ENCODE results near the gene ERICH3. TPM values are rescaled to one million over a fixed set of nuclear protein-coding genes. Genes with fewer than 3 reads are reported as not detected.

The ERICH3 gene
- polyA plus RNA-seq, 2 donors: under 0.01 to 0.02 TPM

DNA sequence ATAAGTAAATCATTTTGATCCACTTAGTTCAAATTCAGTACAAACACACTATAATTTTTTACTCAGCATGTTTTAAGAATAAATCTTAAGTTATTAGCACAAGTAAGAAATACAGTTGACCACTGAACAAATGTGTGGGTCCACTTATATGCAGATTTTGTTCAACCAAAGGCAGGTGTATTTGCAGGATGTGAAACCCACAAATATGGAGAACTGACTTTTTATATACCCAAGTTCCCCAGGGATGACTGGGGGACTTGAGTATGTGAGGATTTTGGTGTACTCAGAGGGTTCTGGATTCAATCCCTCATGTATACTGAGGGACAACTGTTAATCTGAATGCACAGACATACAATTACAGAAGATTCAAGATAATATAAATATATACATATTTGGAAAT, 25.7 kb upstream of the ERICH3 start:
- Histone ChIP-seq H3K4me3 (ENCODE audit: low read depth in 1 of 2, low read length in 2 of 2) (no peak overlapping the region), H3K27me3 (ENCODE audit: control insufficient read depth in 1 of 2, insufficient read depth in 2 of 2, low read length in 2 of 2) (no peaks in the 10 kb centered on the region), H3K27ac (ENCODE audit: low read depth in 2 of 2, low read length in 1 of 2) (no peak overlapping the region), H3K36me3 (ENCODE audit: control insufficient read depth in 2 of 2, insufficient read depth in 2 of 2, low read length in 1 of 2) (no peaks in the 10 kb centered on the region), H3K4me1 (ENCODE audit: control insufficient read depth in 2 of 2, insufficient read depth in 2 of 2, low read length in 1 of 2) (no peaks in the 10 kb centered on the region), H3K9me3 (ENCODE audit: control insufficient read depth in 2 of 2, insufficient read depth in 1 of 2, low read depth in 1 of 2, low read length in 1 of 2) (no peaks in the 10 kb centered on the region)

GRCh38 chr1:74697832-74698231, 24.2 kb upstream of the ERICH3 start:
- Histone ChIP-seq H3K9me3 (ENCODE audit: control insufficient read depth in 2 of 2, insufficient read depth in 1 of 2, low read depth in 1 of 2, low read length in 1 of 2) (no peaks in the 10 kb centered on the region), H3K4me1 (ENCODE audit: control insufficient read depth in 2 of 2, insufficient read depth in 2 of 2, low read length in 1 of 2) (no peaks in the 10 kb centered on the region), H3K36me3 (ENCODE audit: control insufficient read depth in 2 of 2, insufficient read depth in 2 of 2, low read length in 1 of 2) (no peaks in the 10 kb centered on the region), H3K27ac (ENCODE audit: low read depth in 2 of 2, low read length in 1 of 2) (no peak overlapping the region), H3K4me3 (ENCODE audit: low read depth in 1 of 2, low read length in 2 of 2) (no peak overlapping the region), H3K27me3 (ENCODE audit: control insufficient read depth in 1 of 2, insufficient read depth in 2 of 2, low read length in 2 of 2) (no peaks in the 10 kb centered on the region)
- WGBS, 2 donors: 58 to 66% methylated on average over 2 of the region's 2 CpGs

- WGBS, 2 donors: 55 to 70% methylated on average over 2 of the region's 2 CpGs
- no peaks in the 10 kb centered on the region for H3K27me3 ChIP-seq (ENCODE audit: control insufficient read depth in 1 of 2, insufficient read depth in 2 of 2, low read length in 2 of 2)
- H3K36me3 ChIP-seq (ENCODE audit: control insufficient read depth in 2 of 2, insufficient read depth in 2 of 2, low read length in 1 of 2): no peaks in the 10 kb centered on the region
- no peaks in the 10 kb centered on the region for H3K4me1 ChIP-seq (ENCODE audit: control insufficient read depth in 2 of 2, insufficient read depth in 2 of 2, low read length in 1 of 2)
- no peak overlapping the region for H3K27ac ChIP-seq (ENCODE audit: low read depth in 2 of 2, low read length in 1 of 2)
- no peaks in the 10 kb centered on the region for H3K9me3 ChIP-seq (ENCODE audit: control insufficient read depth in 2 of 2, insufficient read depth in 1 of 2, low read depth in 1 of 2, low read length in 1 of 2)
- H3K4me3 ChIP-seq (ENCODE audit: low read depth in 1 of 2, low read length in 2 of 2): no peak overlapping the region
Observed at GRCh38 chr1:74693473-74693872, 19.9 kb upstream of the ERICH3 start.

DNA sequence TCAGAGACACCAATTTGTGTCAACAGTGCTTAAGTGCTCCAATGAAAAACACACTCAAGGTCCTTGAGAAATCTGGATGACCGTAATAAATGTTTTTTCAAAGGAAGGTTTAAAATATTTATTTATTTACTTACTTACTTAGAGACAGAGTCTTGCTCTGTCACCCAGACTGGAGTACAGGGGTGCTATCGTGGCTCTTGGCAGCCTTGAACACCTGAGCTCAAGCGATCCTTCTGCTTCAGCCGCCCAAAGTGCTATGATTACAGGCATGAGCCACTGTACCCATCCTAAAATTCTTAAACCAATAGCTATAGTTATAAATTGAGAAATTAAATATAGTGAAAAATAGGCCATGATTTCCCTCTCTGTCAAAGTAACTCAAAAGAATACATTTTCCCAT, 17.3 kb upstream of the ERICH3 start:
- no peaks in the 10 kb centered on the region for H3K27me3 ChIP-seq (ENCODE audit: control insufficient read depth in 1 of 2, insufficient read depth in 2 of 2, low read length in 2 of 2)
- no peaks in the 10 kb centered on the region for H3K9me3 ChIP-seq (ENCODE audit: control insufficient read depth in 2 of 2, insufficient read depth in 1 of 2, low read depth in 1 of 2, low read length in 1 of 2)
- no peaks in the 10 kb centered on the region for H3K4me1 ChIP-seq (ENCODE audit: control insufficient read depth in 2 of 2, insufficient read depth in 2 of 2, low read length in 1 of 2)
- no peaks in the 10 kb centered on the region for H3K36me3 ChIP-seq (ENCODE audit: control insufficient read depth in 2 of 2, insufficient read depth in 2 of 2, low read length in 1 of 2)
- H3K27ac ChIP-seq (ENCODE audit: low read depth in 2 of 2, low read length in 1 of 2): no peak overlapping the region
- 83 to 86% methylated on average over 4 of the region's 4 CpGs for WGBS, 2 donors
- H3K4me3 ChIP-seq (ENCODE audit: low read depth in 1 of 2, low read length in 2 of 2): no peak overlapping the region

GRCh38 chr1:74690364-74690696, 16.7 kb upstream of the ERICH3 start:
- no peaks in the 10 kb centered on the region for H3K4me1 ChIP-seq (ENCODE audit: control insufficient read depth in 2 of 2, insufficient read depth in 2 of 2, low read length in 1 of 2)

DNA sequence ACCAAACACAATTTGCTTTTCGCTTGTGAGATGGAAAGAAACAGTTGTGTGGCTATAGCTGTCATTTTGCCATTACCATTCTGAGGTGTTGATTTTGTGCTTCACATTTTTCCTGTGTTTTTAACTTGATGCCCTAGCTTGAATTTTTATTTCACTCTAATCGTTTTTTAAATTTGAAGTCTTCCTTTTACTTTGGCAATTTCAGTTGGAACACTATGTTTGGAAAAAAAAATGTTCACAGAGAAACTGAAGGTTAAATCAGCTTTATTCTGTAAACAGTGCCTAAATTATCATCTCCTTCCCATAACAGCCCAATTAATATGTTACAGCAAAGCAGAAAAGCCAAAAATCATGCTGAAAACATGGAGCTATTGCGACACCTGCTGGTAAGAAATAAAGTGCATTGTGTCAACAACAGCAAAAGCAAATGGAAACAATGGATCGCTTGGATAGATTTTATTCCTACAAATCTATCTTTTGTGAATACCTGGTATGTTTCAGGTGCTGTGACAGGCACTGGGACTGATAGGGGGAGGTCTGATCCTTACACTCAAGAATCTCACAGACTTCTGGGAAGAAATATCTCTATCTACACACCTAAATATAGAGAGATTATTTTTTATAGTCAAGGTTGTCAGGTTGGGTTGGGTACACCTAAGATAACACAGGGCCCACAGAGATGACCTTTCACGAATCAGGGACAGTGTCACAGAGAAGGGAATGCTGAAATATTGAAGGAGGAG, 16.2 kb upstream of the ERICH3 start:
- Histone ChIP-seq H3K27me3 (ENCODE audit: control insufficient read depth in 1 of 2, insufficient read depth in 2 of 2, low read length in 2 of 2) (no peaks in the 10 kb centered on the region), H3K4me1 (ENCODE audit: control insufficient read depth in 2 of 2, insufficient read depth in 2 of 2, low read length in 1 of 2) (no peaks in the 10 kb centered on the region), H3K9me3 (ENCODE audit: control insufficient read depth in 2 of 2, insufficient read depth in 1 of 2, low read depth in 1 of 2, low read length in 1 of 2) (no peaks in the 10 kb centered on the region), H3K27ac (ENCODE audit: low read depth in 2 of 2, low read length in 1 of 2) (no peak overlapping the region), H3K4me3 (ENCODE audit: low read depth in 1 of 2, low read length in 2 of 2) (no peak overlapping the region), H3K36me3 (ENCODE audit: control insufficient read depth in 2 of 2, insufficient read depth in 2 of 2, low read length in 1 of 2) (no peaks in the 10 kb centered on the region)
- 24 to 26% methylated on average over 5 of the region's 5 CpGs for WGBS, 2 donors

More at GRCh38 chr1:74690364-74690696, 16.7 kb upstream of the ERICH3 start:
- H3K4me3 ChIP-seq (ENCODE audit: low read depth in 1 of 2, low read length in 2 of 2): no peak overlapping the region
- H3K27ac ChIP-seq (ENCODE audit: low read depth in 2 of 2, low read length in 1 of 2): no peak overlapping the region
- no peaks in the 10 kb centered on the region for H3K9me3 ChIP-seq (ENCODE audit: control insufficient read depth in 2 of 2, insufficient read depth in 1 of 2, low read depth in 1 of 2, low read length in 1 of 2)
- no peaks in the 10 kb centered on the region for H3K36me3 ChIP-seq (ENCODE audit: control insufficient read depth in 2 of 2, insufficient read depth in 2 of 2, low read length in 1 of 2)
- WGBS, 2 donors: 23 to 26% methylated on average over 2 of the region's 2 CpGs
- no peaks in the 10 kb centered on the region for H3K27me3 ChIP-seq (ENCODE audit: control insufficient read depth in 1 of 2, insufficient read depth in 2 of 2, low read length in 2 of 2)

DNA sequence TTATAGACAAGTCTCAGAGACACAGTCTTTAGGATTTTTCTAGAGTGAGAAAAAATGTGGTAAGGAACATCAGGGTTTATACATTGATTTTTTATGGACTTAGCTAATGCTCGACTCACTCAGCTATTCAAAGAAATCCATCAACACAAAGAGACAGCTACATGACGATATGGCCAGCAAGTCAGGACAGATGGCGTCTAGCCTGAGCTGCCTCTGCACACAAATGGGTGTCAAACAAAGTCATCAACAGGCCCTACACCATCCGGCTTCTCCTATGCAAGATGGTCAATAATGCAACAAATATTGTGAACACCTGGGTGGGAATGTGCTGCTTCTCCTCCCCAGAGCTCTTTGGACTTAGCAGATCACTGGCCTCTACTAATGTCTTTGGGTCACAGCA, 13.3 kb upstream of the ERICH3 start:
- WGBS, 2 donors: 56 to 59% methylated on average over 4 of the region's 4 CpGs
- no peaks in the 10 kb centered on the region for H3K4me1 ChIP-seq (ENCODE audit: control insufficient read depth in 2 of 2, insufficient read depth in 2 of 2, low read length in 1 of 2)
- no peak overlapping the region for H3K4me3 ChIP-seq (ENCODE audit: low read depth in 1 of 2, low read length in 2 of 2)
- H3K27me3 ChIP-seq (ENCODE audit: control insufficient read depth in 1 of 2, insufficient read depth in 2 of 2, low read length in 2 of 2): no peaks in the 10 kb centered on the region
- H3K27ac ChIP-seq (ENCODE audit: low read depth in 2 of 2, low read length in 1 of 2): no peak overlapping the region
- H3K36me3 ChIP-seq (ENCODE audit: control insufficient read depth in 2 of 2, insufficient read depth in 2 of 2, low read length in 1 of 2): no peaks in the 10 kb centered on the region
- H3K9me3 ChIP-seq (ENCODE audit: control insufficient read depth in 2 of 2, insufficient read depth in 1 of 2, low read depth in 1 of 2, low read length in 1 of 2): no peaks in the 10 kb centered on the region

- no peaks in the 10 kb centered on the region for H3K9me3 ChIP-seq (ENCODE audit: control insufficient read depth in 2 of 2, insufficient read depth in 1 of 2, low read depth in 1 of 2, low read length in 1 of 2)
- 93 to 97% methylated on average over 2 of the region's 2 CpGs for WGBS, 2 donors
- H3K27me3 ChIP-seq (ENCODE audit: control insufficient read depth in 1 of 2, insufficient read depth in 2 of 2, low read length in 2 of 2): no peaks in the 10 kb centered on the region
- H3K4me1 ChIP-seq (ENCODE audit: control insufficient read depth in 2 of 2, insufficient read depth in 2 of 2, low read length in 1 of 2): no peaks in the 10 kb centered on the region
- H3K36me3 ChIP-seq (ENCODE audit: control insufficient read depth in 2 of 2, insufficient read depth in 2 of 2, low read length in 1 of 2): no peaks in the 10 kb centered on the region
- H3K27ac ChIP-seq (ENCODE audit: low read depth in 2 of 2, low read length in 1 of 2): no peak overlapping the region
- H3K4me3 ChIP-seq (ENCODE audit: low read depth in 1 of 2, low read length in 2 of 2): no peak overlapping the region
Observed at GRCh38 chr1:74684301-74684700, 10.7 kb upstream of the ERICH3 start.

GRCh38 chr1:74683656-74684055, 10.1 kb upstream of the ERICH3 start:
- no peaks in the 10 kb centered on the region for H3K4me1 ChIP-seq (ENCODE audit: control insufficient read depth in 2 of 2, insufficient read depth in 2 of 2, low read length in 1 of 2)
- H3K27ac ChIP-seq (ENCODE audit: low read depth in 2 of 2, low read length in 1 of 2): no peak overlapping the region
- H3K27me3 ChIP-seq (ENCODE audit: control insufficient read depth in 1 of 2, insufficient read depth in 2 of 2, low read length in 2 of 2): no peaks in the 10 kb centered on the region

GRCh38 chr1:74681851-74682250, 8.3 kb upstream of the ERICH3 start:
- 74 to 89% methylated on average over 2 of the region's 2 CpGs for WGBS, 2 donors
- H3K36me3 ChIP-seq (ENCODE audit: control insufficient read depth in 2 of 2, insufficient read depth in 2 of 2, low read length in 1 of 2): no peaks in the 10 kb centered on the region
- H3K27me3 ChIP-seq (ENCODE audit: control insufficient read depth in 1 of 2, insufficient read depth in 2 of 2, low read length in 2 of 2): no peaks in the 10 kb centered on the region
- no peak overlapping the region for H3K27ac ChIP-seq (ENCODE audit: low read depth in 2 of 2, low read length in 1 of 2)
- H3K4me3 ChIP-seq (ENCODE audit: low read depth in 1 of 2, low read length in 2 of 2): no peak overlapping the region
- H3K9me3 ChIP-seq (ENCODE audit: control insufficient read depth in 2 of 2, insufficient read depth in 1 of 2, low read depth in 1 of 2, low read length in 1 of 2): no peaks in the 10 kb centered on the region
- H3K4me1 ChIP-seq (ENCODE audit: control insufficient read depth in 2 of 2, insufficient read depth in 2 of 2, low read length in 1 of 2): no peaks in the 10 kb centered on the region

More at GRCh38 chr1:74683656-74684055, 10.1 kb upstream of the ERICH3 start:
- H3K4me3 ChIP-seq (ENCODE audit: low read depth in 1 of 2, low read length in 2 of 2): no peak overlapping the region
- H3K9me3 ChIP-seq (ENCODE audit: control insufficient read depth in 2 of 2, insufficient read depth in 1 of 2, low read depth in 1 of 2, low read length in 1 of 2): no peaks in the 10 kb centered on the region
- H3K36me3 ChIP-seq (ENCODE audit: control insufficient read depth in 2 of 2, insufficient read depth in 2 of 2, low read length in 1 of 2): no peaks in the 10 kb centered on the region

Data from esophagus (tissue), 2 donors.